OCI-LY7 (cell line): ENCODE measurements around the gene ARSH.

Experiments used
- EZH2phosphoT487 ChIP-seq: fragments of 200-600 bp; sonication (generic); IDR thresholded peaks from 2 replicates; pipeline ENCODE4 v1.6.1; 2018; ENCODE audit warnings: low read depth, borderline replicate concordance, mild to moderate bottlenecking, mixed run types, antibody characterized with exemption, low read length, moderate library complexity, mixed read lengths
- TF ChIP-seq, protein P1 (sequence below): fragments of 200-600 bp; sonication (generic); conservative IDR thresholded peaks from 2 replicates; pipeline ENCODE4 v1.5.1; 2014; ENCODE audit warnings: mild to moderate bottlenecking, antibody characterized with exemption, low read length, moderate library complexity, mixed read lengths

DNA sequence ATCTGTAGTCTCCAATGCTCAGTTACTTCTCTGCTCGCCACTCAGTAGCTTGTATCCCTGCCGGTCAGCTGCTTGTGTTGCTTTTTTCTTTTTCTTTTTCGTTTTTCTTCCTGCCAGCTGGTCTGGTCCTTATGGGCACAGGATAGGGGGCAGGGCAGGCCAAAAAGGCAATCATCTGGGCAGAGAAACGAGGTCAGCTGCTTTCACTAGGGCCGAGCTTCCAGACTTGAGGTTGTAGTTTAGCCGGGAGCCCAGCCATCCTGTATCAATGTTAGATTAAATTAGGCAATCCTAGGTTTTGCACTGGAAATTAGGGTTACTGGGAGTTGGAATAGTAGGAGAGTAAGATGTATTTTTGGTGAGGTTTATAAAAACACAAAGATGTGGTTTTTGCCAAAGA lies 38.3 kb downstream of the ARSH start:
- TF ChIP-seq, protein P1, sequence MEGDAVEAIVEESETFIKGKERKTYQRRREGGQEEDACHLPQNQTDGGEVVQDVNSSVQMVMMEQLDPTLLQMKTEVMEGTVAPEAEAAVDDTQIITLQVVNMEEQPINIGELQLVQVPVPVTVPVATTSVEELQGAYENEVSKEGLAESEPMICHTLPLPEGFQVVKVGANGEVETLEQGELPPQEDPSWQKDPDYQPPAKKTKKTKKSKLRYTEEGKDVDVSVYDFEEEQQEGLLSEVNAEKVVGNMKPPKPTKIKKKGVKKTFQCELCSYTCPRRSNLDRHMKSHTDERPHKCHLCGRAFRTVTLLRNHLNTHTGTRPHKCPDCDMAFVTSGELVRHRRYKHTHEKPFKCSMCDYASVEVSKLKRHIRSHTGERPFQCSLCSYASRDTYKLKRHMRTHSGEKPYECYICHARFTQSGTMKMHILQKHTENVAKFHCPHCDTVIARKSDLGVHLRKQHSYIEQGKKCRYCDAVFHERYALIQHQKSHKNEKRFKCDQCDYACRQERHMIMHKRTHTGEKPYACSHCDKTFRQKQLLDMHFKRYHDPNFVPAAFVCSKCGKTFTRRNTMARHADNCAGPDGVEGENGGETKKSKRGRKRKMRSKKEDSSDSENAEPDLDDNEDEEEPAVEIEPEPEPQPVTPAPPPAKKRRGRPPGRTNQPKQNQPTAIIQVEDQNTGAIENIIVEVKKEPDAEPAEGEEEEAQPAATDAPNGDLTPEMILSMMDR: no peak
- TF ChIP-seq EZH2phosphoT487: no peak
